MCF 10A (cell line): ENCODE measurements around the gene BTN2A1. TPM values are rescaled to one million over a fixed set of nuclear protein-coding genes. Genes with fewer than 3 reads are reported as not detected.
"Not testable (repeated sequence)": the region's sequence is repeated elsewhere in the genome, so short reads cannot be mapped to it uniquely, and the experiment has no call there.

Experiments
- BruUV-seq: library from RNA; stranded (reverse); fragments of 400-500 nt; replicated peaks from 2 replicates; lab custom pipeline; 2021; lab: Mats Ljungman, UMichigan
- CTCF ChIA-PET: fragments of 300-600 bp; sonication (Branson Sonifier 250); formaldehyde crosslinking; extraction: SDS; loops from one replicate; lab custom pipeline; 2021; ENCODE audit warnings: antibody characterized with exemption, inconsistent platforms; lab: Yijun Ruan, JAX
- POLR2A ChIA-PET: fragments of 300-600, 350-650 bp; sonication (Branson Sonifier 250); formaldehyde crosslinking; extraction: SDS; loops from one replicate; lab custom pipeline; 2020; ENCODE audit warnings: antibody characterized with exemption, inconsistent platforms; lab: Yijun Ruan, JAX
- DNase-seq: peaks from one replicate; pipeline ENCODE4 v3.0.0-alpha.2; 2018; ENCODE audit not compliant: unreplicated experiment
- H3K27ac Mint-ChIP-seq: one replicate; pipeline ENCODE4 v1.8.0; 2022; ENCODE audit warnings: mild to moderate bottlenecking, low read depth, mixed read lengths; ENCODE audit not compliant: unreplicated experiment
- H3K27me3 Mint-ChIP-seq: one replicate; pipeline ENCODE4 v1.8.0; 2022; ENCODE audit warnings: mixed read lengths; ENCODE audit not compliant: insufficient read depth, unreplicated experiment
- H3K36me3 Mint-ChIP-seq: one replicate; pipeline ENCODE4 v1.8.0; 2022; ENCODE audit warnings: mild to moderate bottlenecking, moderate library complexity, mixed read lengths; ENCODE audit not compliant: insufficient read depth, unreplicated experiment
- H3K4me1 Mint-ChIP-seq: one replicate; pipeline ENCODE4 v1.8.0; 2022; ENCODE audit warnings: mixed read lengths; ENCODE audit not compliant: insufficient read depth, unreplicated experiment
- H3K4me3 Mint-ChIP-seq: one replicate; pipeline ENCODE4 v1.8.0; 2022; ENCODE audit warnings: mild to moderate bottlenecking, moderate library complexity, mixed read lengths; ENCODE audit not compliant: unreplicated experiment
- H3K9me3 Mint-ChIP-seq: one replicate; pipeline ENCODE4 v1.8.0; 2022; ENCODE audit warnings: mixed read lengths; ENCODE audit not compliant: unreplicated experiment
- intact Hi-C: fragments of 100-400 bp; cut with micrococcal nuclease; formaldehyde crosslinking; loops from 2 replicates; pipeline ENCODE4 v1.14.1; 2022
- total RNA-seq: library from RNA; stranded (reverse); gene quantifications from 2 replicates; pipeline ENCODE4 v1.2.3, GENCODE V29; 2022
- TF ChIP-seq, protein P1 (sequence below): fragments of 200-600 bp; IDR thresholded peaks from one replicate; pipeline ENCODE4 v1.8.0; 2022; ENCODE audit warnings: antibody characterized with exemption, mild to moderate bottlenecking; ENCODE audit not compliant: unreplicated experiment

BTN2A1 gene
- total RNA-seq, 1 experiment from 2014 or later = 14.6 TPM

- TF ChIP-seq, protein P1, sequence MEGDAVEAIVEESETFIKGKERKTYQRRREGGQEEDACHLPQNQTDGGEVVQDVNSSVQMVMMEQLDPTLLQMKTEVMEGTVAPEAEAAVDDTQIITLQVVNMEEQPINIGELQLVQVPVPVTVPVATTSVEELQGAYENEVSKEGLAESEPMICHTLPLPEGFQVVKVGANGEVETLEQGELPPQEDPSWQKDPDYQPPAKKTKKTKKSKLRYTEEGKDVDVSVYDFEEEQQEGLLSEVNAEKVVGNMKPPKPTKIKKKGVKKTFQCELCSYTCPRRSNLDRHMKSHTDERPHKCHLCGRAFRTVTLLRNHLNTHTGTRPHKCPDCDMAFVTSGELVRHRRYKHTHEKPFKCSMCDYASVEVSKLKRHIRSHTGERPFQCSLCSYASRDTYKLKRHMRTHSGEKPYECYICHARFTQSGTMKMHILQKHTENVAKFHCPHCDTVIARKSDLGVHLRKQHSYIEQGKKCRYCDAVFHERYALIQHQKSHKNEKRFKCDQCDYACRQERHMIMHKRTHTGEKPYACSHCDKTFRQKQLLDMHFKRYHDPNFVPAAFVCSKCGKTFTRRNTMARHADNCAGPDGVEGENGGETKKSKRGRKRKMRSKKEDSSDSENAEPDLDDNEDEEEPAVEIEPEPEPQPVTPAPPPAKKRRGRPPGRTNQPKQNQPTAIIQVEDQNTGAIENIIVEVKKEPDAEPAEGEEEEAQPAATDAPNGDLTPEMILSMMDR = no peak
- Mint-ChIP-seq H3K4me1 (peaks cover 40% of the 10 kb centered on the region), H3K4me3 (no peak overlapping the region), H3K36me3 (peaks cover 36% of the 10 kb centered on the region), H3K27me3 (no peaks in the 10 kb centered on the region), H3K27ac (no peak overlapping the region), H3K9me3 (no peaks in the 10 kb centered on the region)
- DNase-seq = no peak
- intact Hi-C loops = no loop called here
- CTCF ChIA-PET = no interaction called here
- POLR2A ChIA-PET = interaction anchor here (0.7 kb wide), 1 partner anchor 338 kb away, joined by 3 read pairs; no protein-coding TSS in a partner anchor
- no TSS peak for BruUV-seq
Observed at GRCh38 chr6:26428206-26428605, 29.5 kb upstream of the BTN2A1 start.

DNA sequence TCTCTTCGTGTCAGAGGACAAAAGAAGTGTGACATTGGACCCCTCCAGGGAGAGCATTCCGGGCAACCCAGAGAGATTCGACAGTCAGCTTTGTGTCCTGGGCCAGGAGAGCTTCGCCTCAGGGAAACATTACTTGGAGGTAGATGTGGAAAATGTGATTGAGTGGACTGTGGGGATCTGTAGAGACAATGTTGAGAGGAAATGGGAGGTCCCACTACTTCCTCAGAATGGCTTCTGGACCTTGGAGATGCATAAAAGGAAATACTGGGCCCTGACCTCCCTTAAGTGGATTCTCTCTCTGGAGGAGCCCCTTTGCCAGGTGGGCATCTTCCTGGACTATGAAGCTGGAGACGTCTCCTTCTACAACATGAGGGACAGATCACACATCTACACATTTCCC, 27.0 kb upstream of the BTN2A1 start:
- intact Hi-C loops = no loop called here
- peaks cover 12% of the 10 kb centered on the region for H3K9me3 Mint-ChIP-seq
- TF ChIP-seq, protein P1 = no peak
- no peaks in the 10 kb centered on the region for H3K27me3 Mint-ChIP-seq
- peaks cover 38% of the 10 kb centered on the region for H3K36me3 Mint-ChIP-seq
- no peak for DNase-seq
- no TSS peak for BruUV-seq
- peaks cover 28% of the 10 kb centered on the region for H3K4me1 Mint-ChIP-seq
- H3K27ac Mint-ChIP-seq = peak overlapping the region; percentile 84
- no peak overlapping the region for H3K4me3 Mint-ChIP-seq
- CTCF ChIA-PET = interaction anchor here (0.6 kb wide), 1 partner anchor 89 kb away, joined by 3 read pairs; no protein-coding TSS in a partner anchor
- POLR2A ChIA-PET = interaction anchor here (0.5 to 1.0 kb wide), 3 partner anchors 7 to 10 kb away, joined by 3 read pairs; no protein-coding TSS in a partner anchor

GRCh38 chr6:26431258-26432172, 26.2 kb upstream of the BTN2A1 start:
- POLR2A ChIA-PET = interaction anchor here (0.6 to 1.1 kb wide), 3 partner anchors 10 to 175 kb away, joined by 3 to 5 read pairs (median 3); partner anchors contain the start of gene BTN2A1
- CTCF ChIA-PET = interaction anchor here (0.6 to 1.0 kb wide), 3 partner anchors 19 to 164 kb away, joined by 3 read pairs; no protein-coding TSS in a partner anchor
- Mint-ChIP-seq H3K4me3 (peak overlapping the region; percentile 2), H3K4me1 (peaks cover 24% of the 10 kb centered on the region), H3K36me3 (peaks cover 33% of the 10 kb centered on the region), H3K27me3 (no peaks in the 10 kb centered on the region), H3K9me3 (peaks cover 12% of the 10 kb centered on the region), H3K27ac (peak overlapping the region; percentile 84)
- BruUV-seq = no TSS peak
- TF ChIP-seq, protein P1 = no peak
- intact Hi-C loops = no loop called here
- DNase-seq = peak; percentile 38

GRCh38 chr6:26432627-26433201, 25.0 kb upstream of the BTN2A1 start:
- ChIA-PET POLR2A (interaction anchor here (0.7 to 1.1 kb wide), 2 partner anchors 25 to 79 kb away, joined by 3 to 5 read pairs; partner anchors contain the start of gene BTN2A1), CTCF (interaction anchor here (0.8 to 1.0 kb wide), 2 partner anchors 18 to 163 kb away, joined by 3 read pairs; no protein-coding TSS in a partner anchor)
- peak; percentile 51 for DNase-seq
- Mint-ChIP-seq H3K4me3 (no peak overlapping the region), H3K4me1 (peaks cover 24% of the 10 kb centered on the region), H3K9me3 (peaks cover 12% of the 10 kb centered on the region), H3K36me3 (peaks cover 27% of the 10 kb centered on the region), H3K27ac (peak overlapping the region; percentile 84), H3K27me3 (no peaks in the 10 kb centered on the region)
- intact Hi-C loops = no loop called here
- TF ChIP-seq, protein P1 = no peak
- BruUV-seq = no TSS peak

- CTCF ChIA-PET, H3K4me3 Mint-ChIP-seq, BruUV-seq, intact Hi-C loops, H3K27ac Mint-ChIP-seq, H3K27me3 Mint-ChIP-seq, DNase-seq, POLR2A ChIA-PET: not testable (repeated sequence)
- Mint-ChIP-seq H3K4me1 (peaks cover 24% of the 10 kb centered on the region), H3K36me3 (peaks cover 20% of the 10 kb centered on the region), H3K9me3 (peaks cover 12% of the 10 kb centered on the region)
Observed at GRCh38 chr6:26433680-26434079, 24.1 kb upstream of the BTN2A1 start.
